Fibroblast of pulmonary artery (primary cell): ENCODE results near the gene CALM1.

Experiments
- DNase-seq: peaks from one replicate; pipeline ENCODE4 v3.0.0-alpha.2; 2010; ENCODE audit warnings: low read depth
- H3K4me3 ChIP-seq: replicated peaks from 2 replicates; pipeline ENCODE4 v1.5.1; 2011; ENCODE audit warnings: low read depth, mild to moderate bottlenecking, control low read depth, low read length, moderate library complexity
- CTCF ChIP-seq: IDR thresholded peaks from 2 replicates; pipeline ENCODE4 v1.5.1; 2011; ENCODE audit warnings: mild to moderate bottlenecking, control low read depth, low read length, inconsistent platforms; ENCODE audit errors: missing control alignments

The CALM1 gene

DNA sequence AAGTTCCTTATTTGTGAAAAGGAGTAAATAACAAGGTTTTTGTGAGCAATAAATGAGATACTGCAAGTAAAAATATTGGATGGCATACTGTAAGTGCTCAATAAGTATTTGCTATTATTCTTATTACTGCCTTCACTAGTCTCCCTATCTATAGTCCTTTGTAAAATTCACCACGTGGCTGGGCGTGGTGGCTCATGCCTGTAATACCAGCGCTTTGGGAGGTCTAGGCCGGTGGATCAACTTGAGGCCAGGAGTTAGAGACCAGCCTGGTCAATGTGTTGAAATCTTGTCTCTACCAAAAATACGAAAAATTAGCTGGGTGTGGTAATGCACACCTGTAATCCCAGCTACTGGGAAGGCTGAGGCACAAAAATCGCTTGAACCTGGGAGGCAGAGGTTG lies 18.6 kb upstream of the CALM1 start:
- DNase-seq, result no peak
- no peak for TF ChIP-seq CTCF

GRCh38 chr14:90379106-90379505 lies 17.7 kb upstream of the CALM1 start:
- no peak for TF ChIP-seq CTCF
- H3K4me3 ChIP-seq, result no peak overlapping the region
- DNase-seq, result no peak

More for the DNA sequence above, 18.6 kb upstream of the CALM1 start:
- H3K4me3 ChIP-seq, result no peak overlapping the region

DNA sequence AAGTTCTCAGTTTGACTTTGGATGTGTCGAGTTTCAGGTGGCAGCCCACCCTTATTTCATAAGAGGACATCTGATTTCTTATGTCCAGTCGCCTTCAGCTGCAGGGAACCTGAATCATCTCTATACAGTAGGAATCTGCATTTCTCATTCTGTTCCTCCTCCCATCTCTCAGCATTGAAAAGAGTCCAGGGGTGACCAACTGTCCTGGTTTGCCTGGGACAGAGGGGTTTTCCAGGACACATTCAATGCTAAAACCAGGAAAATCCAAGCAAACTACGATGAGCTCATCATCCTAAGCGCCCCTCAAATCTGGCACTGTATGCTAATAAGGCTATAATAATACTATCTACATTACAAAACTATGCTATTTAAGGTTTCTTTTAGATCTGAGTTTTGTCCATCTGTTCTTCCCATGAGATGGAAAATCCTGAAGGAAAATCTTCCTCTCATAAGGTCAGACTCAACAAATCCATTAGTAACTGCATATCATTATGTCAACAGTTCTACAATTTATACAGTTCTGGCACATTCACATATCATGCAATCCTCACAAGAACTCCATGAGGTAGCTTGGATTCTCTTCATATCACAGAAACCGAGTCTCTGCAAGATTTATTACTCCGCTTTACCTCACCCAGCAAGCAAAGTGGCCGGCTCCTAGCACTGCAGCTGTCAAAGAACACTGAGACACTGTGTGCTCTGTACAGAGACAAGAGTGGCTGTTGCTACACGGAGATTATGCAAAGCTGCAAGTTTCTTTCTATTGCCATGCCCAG lies 15.6 kb upstream of the CALM1 start:
- no peak for TF ChIP-seq CTCF
- H3K4me3 ChIP-seq, result no peak overlapping the region

DNA sequence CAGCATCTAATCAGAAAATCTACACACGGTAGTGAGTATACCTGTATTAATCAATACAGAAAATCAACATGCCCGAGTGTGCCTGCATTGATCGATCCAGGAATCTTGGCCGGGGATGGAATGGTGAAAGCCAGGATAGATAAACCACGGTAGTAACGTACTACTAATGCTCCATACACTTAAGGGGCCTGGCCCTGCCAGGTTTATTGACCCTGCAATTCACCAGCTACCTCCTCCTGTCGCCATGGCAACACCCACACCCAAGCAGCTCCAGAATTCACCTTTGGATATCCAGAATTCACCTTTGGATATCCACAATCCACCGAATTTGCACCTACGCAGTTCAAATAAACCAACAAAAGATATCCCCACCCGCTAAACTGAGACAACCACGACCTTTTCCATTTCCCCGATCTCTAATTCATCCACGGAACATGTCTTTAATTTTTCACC lies 14.8 kb upstream of the CALM1 start:
- DNase-seq, result no peak
- H3K4me3 ChIP-seq, result peak overlapping the region; percentile 64
- TF ChIP-seq CTCF, result no peak

More for the DNA sequence above, 15.6 kb upstream of the CALM1 start:
- peak; percentile 23 for DNase-seq

DNA sequence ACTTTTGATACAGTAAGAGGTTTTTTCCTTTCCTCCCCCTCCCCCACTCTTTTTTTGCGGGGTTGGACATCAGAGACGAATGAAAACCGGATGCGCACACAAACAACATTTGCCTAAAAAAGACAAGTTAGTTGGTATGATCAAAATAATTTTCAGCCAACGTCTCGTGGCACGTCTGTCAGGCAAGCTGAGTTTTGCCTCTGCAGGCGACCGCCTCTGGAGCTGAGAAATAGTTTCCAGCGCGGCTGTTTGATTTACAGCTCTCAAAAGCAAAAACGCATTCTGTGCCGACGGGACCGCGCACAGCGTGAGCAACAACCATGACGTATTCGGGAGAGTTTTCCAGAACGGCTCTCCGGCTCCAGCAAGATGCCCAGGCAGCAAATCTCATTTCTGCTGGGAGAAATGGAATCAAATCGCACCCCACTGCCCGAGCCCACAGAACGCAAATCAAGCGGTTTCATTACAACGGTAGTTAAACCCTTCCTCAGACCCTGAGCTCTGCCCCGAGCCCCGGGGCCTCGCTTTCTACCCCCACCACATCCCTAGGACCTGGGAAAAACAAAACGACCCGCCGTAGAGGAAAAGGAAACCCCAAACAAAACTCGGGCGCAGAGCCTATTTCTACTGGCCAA lies 14.2 kb upstream of the CALM1 start:
- peak overlapping the region; percentile 64 for H3K4me3 ChIP-seq
- no peak for TF ChIP-seq CTCF
- DNase-seq, result peak; percentile 85

GRCh38 chr14:90383126-90383730 lies 13.6 kb upstream of the CALM1 start:
- TF ChIP-seq CTCF, result no peak
- peak overlapping the region; percentile 64 for H3K4me3 ChIP-seq
- peak; percentile 100 for DNase-seq
